PFSK-1 (cell line): ENCODE measurements around the gene ACTR5.

ENCODE experiments used
- FOXP2 ChIP-seq: optimal IDR thresholded peaks from 2 replicates; pipeline ENCODE3; 2011; ENCODE audit warnings: borderline replicate concordance, control low read depth, inconsistent platforms; ENCODE audit not compliant: insufficient read depth; ENCODE audit errors: extremely low read length, extremely low read depth
- POLR2AphosphoS5 ChIP-seq: IDR thresholded peaks from 2 replicates; pipeline ENCODE4 v1.6.1; 2012; ENCODE audit warnings: low read depth, mild to moderate bottlenecking, control low read depth, low read length, moderate library complexity
- REST ChIP-seq, 2 experiments: IDR thresholded peaks; 2 replicates each; pipeline versions ENCODE4 v1.6.1 to v1.8.0; 2011 to 2012; ENCODE audit warnings: low read depth in 2 of 2, low read length in 2 of 2, control low read depth in 1 of 2, inconsistent platforms in 1 of 2, mild to moderate bottlenecking in 1 of 2, moderate library complexity in 1 of 2; ENCODE audit not compliant: insufficient read depth in 1 of 2
- SIN3A ChIP-seq: IDR thresholded peaks from 2 replicates; pipeline ENCODE4 v1.6.1; 2012; ENCODE audit warnings: mild to moderate bottlenecking, low read length, moderate library complexity, borderline replicate concordance; ENCODE audit not compliant: insufficient read depth
- TAF1 ChIP-seq: IDR thresholded peaks from 2 replicates; pipeline ENCODE4 v1.6.1; 2012; ENCODE audit warnings: low read length, control low read depth, borderline replicate concordance; ENCODE audit not compliant: insufficient read depth

The ACTR5 gene

DNA sequence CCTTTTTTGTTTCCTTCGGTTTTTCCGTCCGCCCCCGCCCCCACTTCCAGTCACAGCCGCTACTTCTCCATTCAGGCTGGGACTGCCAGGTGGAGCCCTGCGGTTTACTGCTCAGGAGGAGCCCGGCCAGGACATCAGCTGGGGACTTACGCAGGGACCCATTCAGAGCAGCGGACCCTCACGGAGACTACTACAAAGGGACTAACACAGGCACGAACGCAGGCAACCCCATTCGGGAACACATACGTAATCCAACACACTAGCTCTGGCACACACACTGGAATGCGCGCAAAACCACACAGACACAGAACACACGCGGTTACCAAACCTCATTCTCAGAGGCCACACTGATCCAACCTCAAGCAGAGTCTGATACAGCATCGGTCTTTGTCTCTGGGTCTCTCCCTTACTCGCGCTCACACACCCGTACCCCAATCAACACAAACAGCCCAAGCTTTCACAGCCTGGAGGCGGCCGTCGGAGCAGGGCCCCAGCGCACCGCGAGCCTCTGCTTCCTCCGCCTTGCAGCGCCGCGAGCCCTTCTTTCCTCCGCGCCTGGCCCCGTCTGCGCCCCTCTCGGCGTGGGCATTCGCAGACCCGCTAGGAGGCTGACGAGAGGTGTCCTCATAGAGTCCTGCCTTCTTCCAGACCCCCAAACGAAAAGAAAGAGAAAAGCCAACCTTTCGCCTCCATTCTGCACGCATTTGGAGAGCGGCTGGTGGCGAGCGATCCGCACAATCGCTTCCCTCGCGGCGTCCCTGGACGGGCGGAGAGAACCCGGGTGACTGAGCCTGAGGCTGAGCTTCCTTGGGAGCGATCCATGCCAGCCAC is 25.0 kb upstream of the ACTR5 start:
- TF ChIP-seq FOXP2 (no peak), REST (IDR thresholded peaks at IDR 0.05; ENCODE audit: insufficient read depth in 1 of 2, low read depth in 2 of 2, low read length in 2 of 2) (no peak), POLR2AphosphoS5 (no peak), TAF1 (no peak), SIN3A (no peak)

- TF ChIP-seq REST (IDR thresholded peaks at IDR 0.05; ENCODE audit: insufficient read depth in 1 of 2, low read depth in 2 of 2, low read length in 2 of 2) = no peak
- TF ChIP-seq FOXP2 = no peak
- TF ChIP-seq TAF1 = no peak
- TF ChIP-seq POLR2AphosphoS5 = no peak
These were observed 24.2 kb upstream of the ACTR5 start, which contains the start of gene SLC32A1 for GRCh38 chr20:38723848-38724625. Gene SLC32A1, plus strand, starts transcription at chr20:38724486. Its CDS starts 239 bp downstream, at chr20:38724725.

DNA sequence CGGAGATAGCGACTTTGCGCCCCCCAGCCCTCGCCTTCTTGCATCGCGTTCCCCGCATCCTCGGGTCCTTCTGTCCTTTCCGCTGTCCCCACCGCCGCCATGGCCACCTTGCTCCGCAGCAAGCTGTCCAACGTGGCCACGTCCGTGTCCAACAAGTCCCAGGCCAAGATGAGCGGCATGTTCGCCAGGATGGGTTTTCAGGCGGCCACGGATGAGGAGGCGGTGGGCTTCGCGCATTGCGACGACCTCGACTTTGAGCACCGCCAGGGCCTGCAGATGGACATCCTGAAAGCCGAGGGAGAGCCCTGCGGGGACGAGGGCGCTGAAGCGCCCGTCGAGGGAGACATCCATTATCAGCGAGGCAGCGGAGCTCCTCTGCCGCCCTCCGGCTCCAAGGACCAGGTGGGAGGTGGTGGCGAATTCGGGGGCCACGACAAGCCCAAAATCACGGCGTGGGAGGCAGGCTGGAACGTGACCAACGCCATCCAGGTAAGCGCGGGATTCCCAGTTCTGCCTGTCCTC is 23.6 kb upstream of the ACTR5 start:
- TF ChIP-seq SIN3A = no peak
- no peak for TF ChIP-seq TAF1
- TF ChIP-seq REST (IDR thresholded peaks at IDR 0.05; ENCODE audit: insufficient read depth in 1 of 2, low read depth in 2 of 2, low read length in 2 of 2) = no peak
- TF ChIP-seq POLR2AphosphoS5 = no peak
- TF ChIP-seq FOXP2 = no peak

GRCh38 chr20:38725148-38725901 is 22.9 kb upstream of the ACTR5 start:
- TF ChIP-seq POLR2AphosphoS5 (no peak), SIN3A (no peak), TAF1 (no peak), FOXP2 (no peak)
